Suprapubic skin (tissue), 4 donors: ENCODE data around the gene KATNB1.

Source experiments
- EP300 ChIP-seq: sonication (generic); formaldehyde crosslinking; IDR thresholded peaks from one replicate; pipeline ENCODE4 v1.6.1; 2017; ENCODE audit warnings: antibody characterized with exemption
- POLR2A ChIP-seq, 2 donors: fragments of 450-650 bp; IDR thresholded peaks; one replicate each; pipeline ENCODE4 v1.6.1; 2017; ENCODE audit warnings: antibody characterized with exemption in 2 of 2, mild to moderate bottlenecking in 2 of 2, moderate library complexity in 2 of 2
- POLR2AphosphoS5 ChIP-seq, 3 donors: sonication (generic); formaldehyde crosslinking; IDR thresholded peaks; one replicate each; pipeline ENCODE4 v1.6.1; 2017; ENCODE audit warnings: antibody characterized with exemption in 3 of 3
- TF ChIP-seq, protein P1 (sequence below), 2 donors: fragments of 200-600 bp in 1 of 2; fragments of 450-650 bp in 1 of 2; sonication (generic) in 1 of 2; IDR thresholded peaks; one replicate each; pipeline ENCODE4 v1.5.1; 2016 to 2019; ENCODE audit warnings: antibody characterized with exemption in 2 of 2, mild to moderate bottlenecking in 1 of 2, moderate library complexity in 1 of 2

DNA sequence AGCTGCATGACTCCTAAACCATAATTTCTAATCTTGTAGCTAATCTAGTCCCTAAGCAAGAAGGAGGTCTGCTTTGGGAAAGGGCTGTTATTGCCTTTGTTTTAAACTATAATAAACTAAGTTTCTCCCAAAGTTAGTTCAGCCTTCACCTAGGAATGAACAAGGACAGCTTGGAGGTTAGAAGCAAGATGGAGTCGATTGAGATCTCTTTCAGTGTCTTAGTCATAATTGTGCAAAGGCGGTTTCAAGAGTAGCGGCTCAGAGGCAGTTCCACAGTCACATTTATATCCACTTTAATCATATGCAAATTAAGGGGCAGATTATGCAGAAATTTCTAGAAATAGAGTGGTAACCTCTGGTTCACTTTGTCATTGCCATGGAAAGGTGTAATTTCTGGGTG lies 23.6 kb upstream of the KATNB1 start:
- TF ChIP-seq, protein P1, sequence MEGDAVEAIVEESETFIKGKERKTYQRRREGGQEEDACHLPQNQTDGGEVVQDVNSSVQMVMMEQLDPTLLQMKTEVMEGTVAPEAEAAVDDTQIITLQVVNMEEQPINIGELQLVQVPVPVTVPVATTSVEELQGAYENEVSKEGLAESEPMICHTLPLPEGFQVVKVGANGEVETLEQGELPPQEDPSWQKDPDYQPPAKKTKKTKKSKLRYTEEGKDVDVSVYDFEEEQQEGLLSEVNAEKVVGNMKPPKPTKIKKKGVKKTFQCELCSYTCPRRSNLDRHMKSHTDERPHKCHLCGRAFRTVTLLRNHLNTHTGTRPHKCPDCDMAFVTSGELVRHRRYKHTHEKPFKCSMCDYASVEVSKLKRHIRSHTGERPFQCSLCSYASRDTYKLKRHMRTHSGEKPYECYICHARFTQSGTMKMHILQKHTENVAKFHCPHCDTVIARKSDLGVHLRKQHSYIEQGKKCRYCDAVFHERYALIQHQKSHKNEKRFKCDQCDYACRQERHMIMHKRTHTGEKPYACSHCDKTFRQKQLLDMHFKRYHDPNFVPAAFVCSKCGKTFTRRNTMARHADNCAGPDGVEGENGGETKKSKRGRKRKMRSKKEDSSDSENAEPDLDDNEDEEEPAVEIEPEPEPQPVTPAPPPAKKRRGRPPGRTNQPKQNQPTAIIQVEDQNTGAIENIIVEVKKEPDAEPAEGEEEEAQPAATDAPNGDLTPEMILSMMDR (IDR thresholded peaks at IDR 0.05), result no peak
- TF ChIP-seq POLR2A (IDR thresholded peaks at IDR 0.05) (no peak), POLR2AphosphoS5 (IDR thresholded peaks at IDR 0.05) (no peak), EP300 (no peak)
